Activated CD4-positive, alpha-beta memory T cell treated with anti-CD3 and anti-CD28 coated beads, Interleukin-2, amount 10 ng/mL, durations not matched to agents 7 days and 5 days (primary cell): ENCODE measurements around the gene DPP9. TPM values are rescaled to one million over a fixed set of nuclear protein-coding genes. Genes with fewer than 3 reads are reported as not detected.

ENCODE experiments used
- CTCF ChIA-PET: fragments of 350-600 bp; sonication (Branson Sonifier 250); formaldehyde crosslinking; loops from one replicate; lab custom pipeline; 2021; ENCODE audit warnings: antibody characterized with exemption, inconsistent platforms; lab: Charles Lee
- POLR2A ChIA-PET: fragments of 350-600 bp; sonication (Branson Sonifier 250); formaldehyde crosslinking; loops from one replicate; lab custom pipeline; 2021; ENCODE audit warnings: antibody characterized with exemption; lab: Charles Lee
- DNase-seq: peaks from one replicate; pipeline ENCODE4 v3.0.0-alpha.2; 2020
- H3K27ac Mint-ChIP-seq: one replicate; pipeline ENCODE4 v1.8.0; 2021; ENCODE audit warnings: mild to moderate bottlenecking, mixed read lengths
- H3K27me3 Mint-ChIP-seq: one replicate; pipeline ENCODE4 v1.8.0; 2021; ENCODE audit warnings: mixed read lengths
- H3K36me3 Mint-ChIP-seq: one replicate; pipeline ENCODE4 v1.8.0; 2021; ENCODE audit warnings: low read depth, mixed read lengths
- H3K4me1 Mint-ChIP-seq: one replicate; pipeline ENCODE4 v1.8.0; 2021; ENCODE audit warnings: mixed read lengths
- H3K4me3 Mint-ChIP-seq: one replicate; pipeline ENCODE4 v1.8.0; 2021; ENCODE audit warnings: mild to moderate bottlenecking, mixed read lengths
- H3K9me3 Mint-ChIP-seq: one replicate; pipeline ENCODE4 v1.8.0; 2021; ENCODE audit warnings: mixed read lengths
- total RNA-seq, 2 experiments: library from RNA; stranded (reverse); gene quantifications; one replicate each; pipeline ENCODE4 v1.2.3, GENCODE V29; 2021

DPP9 gene
- total RNA-seq, 2 experiments from 2014 or later, result 67.6 to 78.3 TPM

DNA sequence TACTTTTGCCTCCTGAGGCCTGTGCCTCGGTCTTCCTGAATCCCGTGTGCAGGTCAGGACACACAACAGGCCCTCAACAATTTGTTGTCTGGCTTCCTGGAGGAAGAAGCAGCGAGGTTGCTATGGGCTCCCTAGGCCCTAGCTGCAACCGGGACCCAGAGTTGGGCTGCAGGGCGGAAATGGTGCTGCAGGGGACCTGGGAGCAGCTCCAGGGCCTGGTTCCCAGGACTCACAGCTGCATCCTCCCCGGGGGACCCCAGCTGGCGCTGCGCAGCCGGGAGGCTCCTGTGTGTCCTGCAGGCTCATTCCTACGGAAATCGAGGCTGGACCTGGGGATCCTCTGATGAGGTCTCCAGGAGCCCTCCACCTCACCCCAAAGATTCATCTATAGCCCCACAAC is 85.3 kb downstream of the DPP9 start:
- Mint-ChIP-seq H3K9me3 (no peaks in the 10 kb centered on the region), H3K4me3 (no peak overlapping the region), H3K36me3 (no peaks in the 10 kb centered on the region), H3K4me1 (peaks cover 48% of the 10 kb centered on the region), H3K27ac (peak overlapping the region; percentile 86), H3K27me3 (no peaks in the 10 kb centered on the region)
- DNase-seq, result no peak
- ChIA-PET POLR2A (no interaction called here), CTCF (interaction anchor here (1.7 to 3.0 kb wide), 4 partner anchors 62 to 113 kb away, joined by 3 to 29 read pairs (median 11); no protein-coding TSS in a partner anchor)

DNA sequence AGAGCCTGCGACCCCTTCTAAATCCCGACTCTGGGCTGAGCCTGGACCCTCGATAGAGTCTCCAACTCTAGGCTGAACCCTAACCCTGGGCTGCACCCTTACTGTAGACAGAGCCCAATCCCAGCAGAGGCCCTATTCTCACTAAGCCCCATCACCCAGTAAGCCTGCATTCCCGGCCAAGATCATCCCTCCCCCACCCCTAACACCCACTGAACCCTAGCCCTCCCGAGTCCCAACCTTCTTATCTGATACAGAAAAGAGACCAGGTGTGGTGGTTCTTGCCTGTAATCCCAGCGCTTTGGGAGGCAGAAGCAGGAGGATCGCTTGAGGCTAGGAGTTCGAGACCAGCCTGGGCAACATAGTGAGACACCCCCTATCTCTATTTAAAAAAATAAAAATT is 86.9 kb downstream of the DPP9 start:
- Mint-ChIP-seq H3K4me1 (peaks cover 51% of the 10 kb centered on the region), H3K9me3 (no peaks in the 10 kb centered on the region), H3K4me3 (no peak overlapping the region), H3K36me3 (no peaks in the 10 kb centered on the region), H3K27ac (peak overlapping the region; percentile 40), H3K27me3 (peaks cover 2% of the 10 kb centered on the region)
- no peak for DNase-seq
- CTCF ChIA-PET, result interaction anchor here (0.5 to 3.0 kb wide), 28 partner anchors 8 to 1686 kb away, joined by 3 to 29 read pairs (median 4); partner anchors contain the start of genes DPP9, FEM1A and HDGFL2
- POLR2A ChIA-PET, result interaction anchor here (1.3 kb wide), 1 partner anchor 71 kb away, joined by 3 read pairs; no protein-coding TSS in a partner anchor

DNA sequence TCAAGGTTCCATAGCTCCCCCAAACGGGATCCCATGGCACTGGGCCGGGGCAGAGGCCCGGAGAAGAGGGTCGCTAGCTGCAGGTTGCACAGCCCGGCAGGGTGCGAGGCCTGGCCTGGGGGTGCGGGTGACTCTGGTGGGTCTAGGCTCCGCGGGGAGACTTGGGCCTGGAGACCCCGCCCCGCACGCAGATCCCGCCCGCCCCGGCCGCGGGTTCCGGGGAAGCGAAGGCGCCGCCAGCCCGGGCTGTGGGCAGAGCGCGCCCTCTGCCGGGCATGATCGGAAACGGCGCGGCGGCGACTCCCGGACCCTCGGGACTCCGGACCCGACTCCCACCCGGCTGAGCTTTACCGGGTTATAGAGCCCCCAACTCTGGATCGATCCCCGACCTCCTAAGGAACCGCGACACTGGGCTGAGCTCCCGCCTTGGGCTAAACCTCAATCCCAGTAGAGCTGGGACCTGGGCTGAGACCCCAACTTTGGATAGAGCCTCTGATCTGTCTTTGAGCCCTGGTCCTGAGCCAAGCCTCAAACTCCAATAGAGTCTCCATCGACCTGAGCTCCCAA is 87.4 kb downstream of the DPP9 start:
- H3K4me3 Mint-ChIP-seq, result peak overlapping the region; percentile 43
- H3K9me3 Mint-ChIP-seq, result no peaks in the 10 kb centered on the region
- H3K36me3 Mint-ChIP-seq, result no peaks in the 10 kb centered on the region
- H3K4me1 Mint-ChIP-seq, result peaks cover 49% of the 10 kb centered on the region
- POLR2A ChIA-PET, result interaction anchor here (1.3 kb wide), 1 partner anchor 70 kb away, joined by 3 read pairs; no protein-coding TSS in a partner anchor
- H3K27ac Mint-ChIP-seq, result peak overlapping the region; percentile 40
- H3K27me3 Mint-ChIP-seq, result peaks cover 2% of the 10 kb centered on the region
- peak; percentile 81 for DNase-seq
- CTCF ChIA-PET, result interaction anchor here (0.5 to 3.0 kb wide), 30 partner anchors 8 to 1685 kb away, joined by 3 to 29 read pairs (median 4); partner anchors contain the start of genes DPP9, FEM1A and HDGFL2

DNA sequence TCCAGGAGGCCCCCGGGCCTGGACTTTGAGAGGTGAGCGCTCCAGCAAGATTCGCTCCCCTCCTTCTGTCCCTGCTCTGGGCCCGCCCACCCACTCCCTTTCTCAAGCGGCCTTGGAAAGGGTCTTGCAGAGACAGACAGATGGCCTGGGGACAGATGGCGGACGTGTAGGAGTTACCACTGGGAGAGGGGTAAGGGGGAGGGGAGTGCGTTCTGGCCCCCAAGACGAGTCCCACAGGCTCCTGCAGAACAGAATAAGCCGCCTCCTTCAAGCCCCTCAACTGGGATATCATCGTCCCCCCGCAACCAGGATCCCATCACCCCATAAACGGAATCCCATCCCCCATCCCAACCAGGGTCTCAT is 87.9 kb downstream of the DPP9 start:
- DNase-seq, result no peak
- Mint-ChIP-seq H3K4me3 (peak overlapping the region; percentile 43), H3K4me1 (peaks cover 47% of the 10 kb centered on the region), H3K9me3 (no peaks in the 10 kb centered on the region), H3K27me3 (peaks cover 2% of the 10 kb centered on the region), H3K27ac (no peak overlapping the region), H3K36me3 (no peaks in the 10 kb centered on the region)
- POLR2A ChIA-PET, result interaction anchor here (1.3 kb wide), 1 partner anchor 70 kb away, joined by 3 read pairs; no protein-coding TSS in a partner anchor
- CTCF ChIA-PET, result interaction anchor here (0.5 to 3.0 kb wide), 26 partner anchors 8 to 175 kb away, joined by 3 to 29 read pairs (median 4); partner anchors contain the start of genes DPP9, FEM1A and HDGFL2

DNA sequence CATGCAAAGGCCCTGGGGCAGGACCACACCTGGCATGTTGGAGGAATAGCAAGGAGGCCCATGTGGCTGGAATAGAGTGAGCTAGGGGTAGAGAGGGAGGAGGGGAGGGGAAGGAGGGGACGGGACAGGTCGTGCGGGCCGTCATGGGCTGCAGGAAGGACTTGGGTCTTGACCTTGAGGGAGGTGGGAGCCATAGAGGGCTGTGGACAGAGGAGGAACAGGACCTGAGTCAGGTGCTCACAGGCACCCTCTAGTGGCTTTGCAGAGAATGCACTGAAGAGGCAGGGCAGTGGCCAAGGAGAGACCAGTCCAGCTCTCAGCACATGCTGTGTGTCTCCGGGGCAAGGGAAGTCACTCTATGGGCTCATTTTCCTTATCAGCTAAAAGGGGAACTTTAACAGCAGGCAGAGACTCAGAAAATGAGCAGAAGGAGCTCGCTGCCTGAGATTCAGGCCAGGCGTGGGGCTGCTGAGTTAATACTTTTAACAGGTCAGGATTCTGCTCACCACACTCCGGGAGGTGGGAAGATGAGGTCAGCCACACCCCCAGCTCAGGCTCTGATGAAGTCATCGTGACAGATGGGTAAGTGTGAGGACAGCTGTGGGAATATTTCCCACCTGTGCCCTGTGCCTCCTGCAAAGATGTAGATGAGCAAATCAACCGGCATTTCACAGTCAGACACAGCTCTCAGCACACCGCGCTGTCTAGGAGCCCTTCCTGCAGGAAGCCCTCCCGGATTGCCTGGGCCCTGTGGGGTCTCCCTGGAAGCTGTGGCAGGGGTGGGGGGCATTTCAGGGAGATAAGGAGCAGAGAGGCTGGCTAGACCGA is 90.3 kb downstream of the DPP9 start:
- DNase-seq, result peak; percentile 61
- peaks cover 2% of the 10 kb centered on the region for H3K27me3 Mint-ChIP-seq
- ChIA-PET CTCF (interaction anchor here (1.0 to 1.9 kb wide), 9 partner anchors 19 to 110 kb away, joined by 3 to 11 read pairs (median 3); no protein-coding TSS in a partner anchor), POLR2A (interaction anchor here (1.3 to 1.4 kb wide), 2 partner anchors 10 to 157 kb away, joined by 3 read pairs; no protein-coding TSS in a partner anchor)
- no peaks in the 10 kb centered on the region for H3K36me3 Mint-ChIP-seq
- H3K27ac Mint-ChIP-seq, result no peak overlapping the region
- H3K4me1 Mint-ChIP-seq, result peaks cover 32% of the 10 kb centered on the region
- H3K4me3 Mint-ChIP-seq, result no peak overlapping the region
- no peaks in the 10 kb centered on the region for H3K9me3 Mint-ChIP-seq

Other genes with a start within 250 kb of the DPP9 start
- gene PLIN4, start 205.4 kb downstream of the DPP9 start, total RNA-seq, result not detected
- gene PLIN5, start 188.6 kb downstream of the DPP9 start, total RNA-seq, result not detected
- under 1 TPM; 0.15 to 0.18 TPM for gene LRG1, start 183.8 kb downstream of the DPP9 start, total RNA-seq
- not detected for gene SEMA6B, start 164.2 kb downstream of the DPP9 start, total RNA-seq
- gene TNFAIP8L1, start 84.3 kb downstream of the DPP9 start, total RNA-seq, result 10 to 100 TPM; 18.4 to 18.6 TPM
- gene MYDGF, start 53.5 kb downstream of the DPP9 start, total RNA-seq, result 10 to 100 TPM; 67.1 to 68.7 TPM
- 10 to 100 TPM; 10.2 to 10.3 TPM for gene FEM1A, start 67.9 kb upstream of the DPP9 start, total RNA-seq
- gene TICAM1, start 107.9 kb upstream of the DPP9 start, total RNA-seq, result 10 to 100 TPM; 25.9 to 26.0 TPM
- gene PLIN3, start 143.8 kb upstream of the DPP9 start, total RNA-seq, result 10 to 100 TPM; 36.3 to 40.5 TPM
- 1 to 10 TPM in 1 of 2 experiments, under 1 TPM in 1; 0.85 to 1.0 TPM for gene ARRDC5, start 179.1 kb upstream of the DPP9 start, total RNA-seq
- 10 to 100 TPM; 86.5 to 88.3 TPM for gene UHRF1, start 185.7 kb upstream of the DPP9 start, total RNA-seq
- 10 to 100 TPM; 46.3 to 50.9 TPM for gene KDM4B, start 245.3 kb upstream of the DPP9 start, total RNA-seq